ENCODE results near the gene EHD4.

The EHD4 gene

GRCh38 chr15:41919201-41919820 lies 53.0 kb downstream of the EHD4 start:
- no peak for DNase-seq (ENCODE audit: low read depth)

GRCh38 chr15:41918506-41919126 lies 53.7 kb downstream of the EHD4 start:
- no peak for DNase-seq (ENCODE audit: low read depth)

- DNase-seq (ENCODE audit: low read depth), result no peak
Observed at GRCh38 chr15:41917767-41918430, 54.5 kb downstream of the EHD4 start.

DNA sequence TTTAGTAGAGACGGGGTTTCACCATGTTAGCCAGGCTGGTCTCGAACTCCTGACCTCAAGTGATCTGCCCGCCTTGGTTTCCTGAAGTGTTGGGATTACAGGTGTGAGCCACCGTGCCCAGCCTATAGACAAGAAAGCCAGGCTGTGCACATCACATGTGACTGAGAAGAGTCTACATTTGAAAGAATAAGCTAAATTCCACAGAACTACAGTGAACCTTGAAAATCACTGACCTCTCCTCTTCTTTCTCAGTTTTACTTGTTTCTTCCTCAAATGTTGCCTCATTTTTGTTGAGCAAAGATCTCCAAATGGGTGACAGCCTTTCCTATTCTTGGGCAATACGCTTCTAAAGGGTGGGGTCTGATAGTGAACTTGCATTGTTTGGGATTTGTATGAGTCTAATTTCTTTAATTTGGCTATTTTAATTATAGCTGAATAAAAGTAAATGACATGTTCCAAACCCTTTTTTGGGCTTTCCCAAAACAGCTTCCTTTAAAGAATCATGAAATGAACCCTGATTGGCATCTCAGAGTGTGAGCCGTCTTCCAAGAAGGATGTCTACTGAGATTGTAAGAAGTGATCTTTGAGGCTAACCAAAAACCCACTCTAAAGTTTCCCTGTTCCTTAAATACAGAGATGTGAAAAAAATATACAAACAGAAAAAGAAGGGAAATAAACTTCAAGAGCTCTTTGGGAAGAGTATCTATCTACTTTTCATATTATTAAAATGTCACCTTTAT lies 56.9 kb downstream of the EHD4 start:
- DNase-seq (ENCODE audit: low read depth), result no peak

DNA sequence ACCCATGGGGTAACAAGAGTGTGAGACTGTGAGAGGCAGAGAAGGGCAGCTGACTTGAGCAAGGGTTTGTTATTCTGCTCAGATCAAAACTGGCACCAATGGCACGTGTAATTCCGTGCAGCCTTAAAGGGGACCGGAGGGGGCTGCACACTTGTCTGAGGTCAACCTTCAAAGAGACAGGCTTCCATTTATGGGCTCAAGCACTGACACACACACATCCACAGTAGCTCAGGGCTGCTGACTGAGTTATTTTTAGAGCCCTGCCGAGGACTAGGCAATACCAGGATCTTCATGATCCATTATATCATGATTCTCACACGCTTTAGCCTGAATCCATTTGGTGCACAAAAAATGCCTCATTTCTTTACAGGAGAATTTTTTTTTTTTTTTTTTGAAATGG lies 57.9 kb downstream of the EHD4 start:
- DNase-seq (ENCODE audit: low read depth), result no peak

GRCh38 chr15:41913256-41913655 lies 59.1 kb downstream of the EHD4 start:
- DNase-seq (ENCODE audit: low read depth), result no peak

GRCh38 chr15:41911691-41912345 lies 60.5 kb downstream of the EHD4 start:
- DNase-seq (ENCODE audit: low read depth), result no peak

DNA sequence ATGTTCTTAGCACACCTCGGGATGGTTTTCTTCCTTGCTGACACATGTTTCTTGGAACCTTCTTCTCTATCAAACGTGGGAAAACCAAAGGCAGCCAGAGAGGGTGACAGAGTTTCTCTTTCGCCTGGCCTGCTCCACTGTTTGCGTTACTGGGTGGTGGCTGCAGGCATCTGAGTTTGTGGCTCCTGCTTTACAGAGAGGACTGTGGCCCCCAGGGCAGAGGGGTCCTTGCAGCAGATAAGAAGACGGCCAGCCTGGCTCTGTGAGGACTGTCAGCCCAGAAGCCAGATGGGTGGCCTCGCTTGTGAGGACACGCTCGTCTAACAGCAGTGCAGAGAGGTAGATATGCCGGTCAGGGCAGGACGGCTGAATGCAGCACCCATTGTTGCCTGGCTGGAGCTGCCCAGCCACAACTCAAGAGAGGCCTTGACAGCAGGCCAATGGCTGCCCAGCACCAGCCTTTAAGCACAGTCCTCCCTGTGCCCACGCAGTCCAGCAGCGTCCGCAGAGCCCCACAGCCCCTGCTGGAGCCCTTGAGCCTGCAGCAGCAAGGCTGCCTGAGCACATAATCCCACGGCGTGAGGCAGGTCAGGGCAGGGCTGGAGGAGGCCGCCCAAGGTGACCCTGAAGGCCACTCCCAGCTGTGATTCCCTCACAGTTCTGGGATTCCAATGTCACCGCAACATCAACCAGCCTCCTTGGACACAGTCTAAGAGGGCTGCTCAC lies 63.5 kb downstream of the EHD4 start:
- no peak for DNase-seq (ENCODE audit: low read depth)

DNA sequence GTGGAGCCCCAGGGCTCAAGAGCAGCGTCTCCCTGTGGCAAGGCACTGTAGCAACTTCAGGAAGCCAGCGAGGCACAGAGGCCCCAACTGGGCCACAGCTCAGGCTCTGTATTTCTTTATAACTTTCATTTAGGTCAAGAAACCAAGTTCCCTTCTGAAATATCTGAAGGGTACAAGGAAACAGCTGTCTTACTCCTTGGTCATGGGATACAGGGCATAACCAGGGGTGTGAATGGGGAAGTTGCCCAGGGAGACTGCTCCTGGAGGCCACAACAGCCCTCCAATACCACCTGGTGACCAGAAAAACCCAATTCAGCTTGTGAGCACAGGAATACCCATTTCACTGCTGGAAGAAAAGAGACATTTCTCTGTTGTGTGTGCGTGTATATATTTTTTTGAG lies 65.2 kb downstream of the EHD4 start:
- DNase-seq (ENCODE audit: low read depth), result no peak

DNA sequence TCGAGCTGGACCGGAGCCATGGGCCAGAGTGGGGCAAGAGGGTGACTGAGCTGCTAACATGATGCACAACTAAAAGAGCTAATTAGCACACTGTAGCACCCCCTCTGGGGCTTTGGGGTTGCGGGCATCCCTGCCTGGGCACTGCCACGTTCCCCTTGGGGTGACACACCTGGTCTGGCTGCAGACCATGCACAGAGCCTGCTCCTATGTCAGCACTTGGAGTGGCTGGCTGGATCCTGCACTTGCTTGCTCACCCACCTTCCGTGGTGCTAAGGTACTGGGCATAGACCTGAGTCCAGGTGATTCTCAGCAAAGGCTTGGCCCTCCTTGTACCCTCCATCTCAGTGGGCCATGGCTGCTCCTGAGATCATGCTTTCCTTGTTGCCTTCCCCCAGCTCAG lies 65.7 kb downstream of the EHD4 start:
- DNase-seq (ENCODE audit: low read depth), result no peak

DNA sequence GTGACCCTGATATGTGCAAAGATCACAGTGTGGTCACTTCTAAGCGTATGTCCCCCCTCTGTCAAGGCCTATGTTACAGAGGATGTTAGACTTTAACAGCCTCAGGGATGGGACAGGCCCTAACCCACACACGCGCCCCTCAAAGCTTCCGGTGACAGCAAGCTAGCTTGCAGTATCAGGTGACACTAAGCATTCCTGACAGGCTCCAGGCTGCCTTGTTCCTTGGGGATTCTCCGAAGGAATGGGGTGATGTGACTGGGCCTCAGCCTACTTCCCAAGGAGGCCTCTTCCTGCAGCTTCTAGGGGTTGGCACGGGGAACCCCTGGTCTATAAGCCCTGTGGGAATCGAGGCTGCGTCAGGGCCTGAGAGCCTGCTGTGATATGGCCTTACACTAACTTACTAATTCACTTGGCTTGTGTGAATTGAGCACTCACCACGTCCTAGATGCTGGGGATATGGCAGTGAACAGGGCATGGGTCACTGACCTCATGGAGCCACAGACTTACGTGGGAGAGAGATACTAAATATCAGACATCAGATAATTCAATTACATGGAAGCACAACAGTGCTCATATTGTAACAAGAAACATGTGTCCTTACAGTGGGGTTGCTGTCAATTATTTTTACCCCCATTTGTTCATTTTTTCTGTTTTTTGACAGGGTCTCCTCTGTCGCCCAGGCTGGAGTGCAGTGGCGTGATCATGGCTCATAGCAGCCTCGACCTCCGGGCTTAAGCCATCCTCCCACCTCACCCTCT lies 67.1 kb downstream of the EHD4 start:
- DNase-seq (ENCODE audit: low read depth), result no peak

GRCh38 chr15:41904541-41905005 lies 67.8 kb downstream of the EHD4 start:
- DNase-seq (ENCODE audit: low read depth), result no peak

GRCh38 chr15:41903782-41904181 lies 68.6 kb downstream of the EHD4 start:
- DNase-seq (ENCODE audit: low read depth), result no peak

- DNase-seq (ENCODE audit: low read depth), result no peak
Observed at GRCh38 chr15:41901431-41901830, 70.9 kb downstream of the EHD4 start.

- no peak for DNase-seq (ENCODE audit: low read depth)
Observed at GRCh38 chr15:41900526-41901380, 71.6 kb downstream of the EHD4 start.

DNA sequence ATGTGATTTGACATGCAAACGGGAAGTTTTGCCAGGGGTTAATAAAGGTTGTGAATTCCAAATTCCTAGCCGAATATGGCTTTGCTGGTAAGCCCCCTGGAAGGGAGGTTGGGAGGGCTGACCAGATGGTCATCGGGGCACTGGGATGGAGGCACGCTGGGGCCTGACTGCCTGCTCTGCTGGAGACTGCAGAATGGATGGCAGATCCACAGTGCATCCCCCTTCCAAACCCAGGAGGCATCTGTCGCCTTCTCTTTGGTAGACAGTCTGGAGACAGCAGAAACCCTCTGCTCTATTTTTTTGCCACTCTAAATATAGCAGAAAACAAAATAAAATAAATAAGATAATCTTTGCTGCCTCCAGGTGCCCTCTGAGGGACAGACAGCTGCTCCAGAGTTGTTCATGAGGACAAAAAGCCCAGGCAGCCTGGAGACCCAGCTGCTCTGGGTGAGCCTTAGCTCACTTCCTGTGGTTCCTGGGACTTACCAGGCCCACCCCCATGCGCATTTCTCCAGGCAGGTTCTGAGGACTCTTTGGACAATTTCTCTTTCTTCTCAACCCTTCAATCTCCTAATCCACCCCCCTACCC lies 72.4 kb downstream of the EHD4 start:
- no peak for DNase-seq (ENCODE audit: low read depth)

GRCh38 chr15:41897363-41897799 lies 75.0 kb downstream of the EHD4 start:
- no peak for DNase-seq (ENCODE audit: low read depth)

- no peak for DNase-seq (ENCODE audit: low read depth)
Observed at GRCh38 chr15:41896566-41896965, 75.8 kb downstream of the EHD4 start.

- DNase-seq (ENCODE audit: low read depth), result no peak
Observed at GRCh38 chr15:41895957-41896356, 76.4 kb downstream of the EHD4 start.

All from HS-27A (cell line).